Osteocyte (in vitro differentiated cells): ENCODE measurements around the gene WHRN. TPM values are rescaled to one million over a fixed set of nuclear protein-coding genes. Genes with fewer than 3 reads are reported as not detected.

Experiments used
- DNase-seq: peaks from one replicate; pipeline ENCODE4 v3.0.0; 2021; ENCODE audit warnings: mixed read lengths; ENCODE audit not compliant: unreplicated experiment; ENCODE audit errors: extremely low spot score
- H3K27ac Mint-ChIP-seq: one replicate; pipeline ENCODE4 v1.8.0; 2021; ENCODE audit warnings: mild to moderate bottlenecking, mixed read lengths; ENCODE audit not compliant: unreplicated experiment
- H3K27me3 Mint-ChIP-seq: one replicate; pipeline ENCODE4 v1.8.0; 2021; ENCODE audit warnings: mixed read lengths; ENCODE audit not compliant: unreplicated experiment
- H3K36me3 Mint-ChIP-seq: one replicate; pipeline ENCODE4 v1.8.0; 2021; ENCODE audit warnings: mixed read lengths; ENCODE audit not compliant: unreplicated experiment
- H3K4me1 Mint-ChIP-seq: one replicate; pipeline ENCODE4 v1.8.0; 2021; ENCODE audit warnings: mixed read lengths; ENCODE audit not compliant: unreplicated experiment
- H3K4me3 Mint-ChIP-seq: one replicate; pipeline ENCODE4 v1.8.0; 2021; ENCODE audit warnings: mild to moderate bottlenecking, moderate library complexity, mixed read lengths; ENCODE audit not compliant: unreplicated experiment
- H3K9me3 Mint-ChIP-seq: one replicate; pipeline ENCODE4 v1.8.0; 2021; ENCODE audit warnings: mixed read lengths; ENCODE audit not compliant: unreplicated experiment
- CTCF ChIP-seq: fragments of 200-600 bp; sonication (generic); IDR thresholded peaks from 2 replicates; pipeline ENCODE4 v1.5.0; 2021; ENCODE audit warnings: antibody characterized with exemption, mild to moderate bottlenecking, moderate library complexity
- total RNA-seq: library from RNA; stranded (reverse); gene quantifications from 2 replicates; pipeline ENCODE4 v1.2.1, GENCODE V29; 2021

Gene WHRN
- total RNA-seq, 1 donor from 2014 or later, result 12.0 TPM

- no peaks in the 10 kb centered on the region for H3K9me3 Mint-ChIP-seq
- DNase-seq, result no peak
- peak overlapping the region; percentile 86 for H3K4me3 Mint-ChIP-seq
- H3K4me1 Mint-ChIP-seq, result peaks cover 30% of the 10 kb centered on the region
- H3K27ac Mint-ChIP-seq, result peak overlapping the region; percentile 98
- TF ChIP-seq CTCF, result no peak
- no peaks in the 10 kb centered on the region for H3K27me3 Mint-ChIP-seq
- H3K36me3 Mint-ChIP-seq, result no peaks in the 10 kb centered on the region
Measured at GRCh38 chr9:114397219-114397847, 107.9 kb downstream of the WHRN start.

GRCh38 chr9:114396558-114397218 lies 108.6 kb downstream of the WHRN start:
- Mint-ChIP-seq H3K27ac (peak overlapping the region; percentile 98), H3K27me3 (no peaks in the 10 kb centered on the region), H3K4me1 (peaks cover 30% of the 10 kb centered on the region), H3K36me3 (no peaks in the 10 kb centered on the region), H3K9me3 (no peaks in the 10 kb centered on the region), H3K4me3 (peak overlapping the region; percentile 86)
- TF ChIP-seq CTCF, result no peak
- DNase-seq, result peak; percentile 90

GRCh38 chr9:114395768-114396167 lies 109.5 kb downstream of the WHRN start:
- DNase-seq, result no peak
- Mint-ChIP-seq H3K27ac (no peak overlapping the region), H3K9me3 (no peaks in the 10 kb centered on the region), H3K36me3 (peaks cover under 1% of the 10 kb centered on the region), H3K4me1 (peaks cover 31% of the 10 kb centered on the region), H3K4me3 (no peak overlapping the region), H3K27me3 (no peaks in the 10 kb centered on the region)
- no peak for TF ChIP-seq CTCF

GRCh38 chr9:114395334-114395617 lies 110.0 kb downstream of the WHRN start:
- Mint-ChIP-seq H3K27ac (peak overlapping the region; percentile 69), H3K27me3 (no peaks in the 10 kb centered on the region), H3K4me3 (peak overlapping the region; percentile 32), H3K36me3 (peaks cover 6% of the 10 kb centered on the region), H3K9me3 (no peaks in the 10 kb centered on the region), H3K4me1 (peaks cover 33% of the 10 kb centered on the region)
- no peak for DNase-seq
- TF ChIP-seq CTCF, result no peak

- no peak for DNase-seq
- Mint-ChIP-seq H3K4me3 (peak overlapping the region; percentile 32), H3K4me1 (peaks cover 33% of the 10 kb centered on the region), H3K27ac (peak overlapping the region; percentile 69), H3K9me3 (no peaks in the 10 kb centered on the region), H3K27me3 (no peaks in the 10 kb centered on the region), H3K36me3 (peaks cover 8% of the 10 kb centered on the region)
- TF ChIP-seq CTCF, result no peak
Measured at GRCh38 chr9:114394523-114395333, 110.5 kb downstream of the WHRN start.
